Activated gamma-delta T cell (primary cell): ENCODE data around the gene CDKL2.
A peak's percentile ranks its signal among the peaks of the same experiment; 100 is the strongest.
"Not testable (repeated sequence)": the region's sequence is repeated elsewhere in the genome, so short reads cannot be mapped to it uniquely, and the experiment has no call there.

Experiments used
- DNase-seq: peaks from one replicate; lab custom pipeline; 2025; lab: John Stamatoyannopoulos, UW
- total RNA-seq, 2 donors: gene quantifications; one replicate each; lab custom pipeline; 2026; lab: John Stamatoyannopoulos, UW

The CDKL2 gene
- total RNA-seq: 1.1 to 1.8 reads per million in 2 donors

DNA sequence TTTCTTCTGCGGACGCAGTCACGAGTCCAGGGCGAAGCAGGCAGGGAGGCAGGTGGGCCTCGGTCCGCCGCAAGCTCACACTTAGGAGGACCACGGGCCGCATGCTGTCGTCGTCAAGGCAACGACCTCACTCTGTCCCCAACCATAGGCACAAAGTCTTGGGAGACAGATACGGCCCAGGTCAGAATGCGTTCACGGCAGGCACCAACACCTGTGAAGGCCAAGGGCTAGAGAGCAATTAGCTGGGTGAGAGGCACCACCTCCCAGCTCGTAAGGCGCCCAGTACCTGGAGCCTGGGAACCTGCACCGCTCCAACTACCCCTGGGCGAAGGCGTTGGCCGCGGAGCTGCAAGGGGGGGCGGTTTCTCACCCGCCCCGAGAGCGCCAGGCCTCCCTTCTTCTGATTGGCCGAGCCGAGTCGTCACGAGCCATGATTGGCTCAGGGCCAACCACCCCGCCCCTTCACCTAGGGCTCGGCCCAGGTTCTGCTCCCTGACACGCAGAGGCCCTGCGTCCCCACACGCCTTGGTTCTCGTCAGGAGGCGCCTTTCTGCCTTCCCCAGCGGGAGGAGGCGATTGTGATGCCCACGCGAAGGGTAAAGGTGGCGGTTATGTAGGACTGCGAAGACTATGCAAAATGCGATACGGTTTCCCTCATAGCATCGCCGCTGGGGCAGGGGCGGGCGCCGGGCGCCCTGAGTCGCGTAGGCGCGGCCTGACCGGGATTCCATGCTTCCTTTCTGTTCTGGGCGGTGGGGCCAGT lies at the start of gene CDKL2:
TSS of gene CDKL2 (minus strand) at position 355 of the 763 bp plus-strand sequence. CDS start 4,540 bp downstream, outside the sequence.
- DNase-seq: peak; percentile 78

DNA sequence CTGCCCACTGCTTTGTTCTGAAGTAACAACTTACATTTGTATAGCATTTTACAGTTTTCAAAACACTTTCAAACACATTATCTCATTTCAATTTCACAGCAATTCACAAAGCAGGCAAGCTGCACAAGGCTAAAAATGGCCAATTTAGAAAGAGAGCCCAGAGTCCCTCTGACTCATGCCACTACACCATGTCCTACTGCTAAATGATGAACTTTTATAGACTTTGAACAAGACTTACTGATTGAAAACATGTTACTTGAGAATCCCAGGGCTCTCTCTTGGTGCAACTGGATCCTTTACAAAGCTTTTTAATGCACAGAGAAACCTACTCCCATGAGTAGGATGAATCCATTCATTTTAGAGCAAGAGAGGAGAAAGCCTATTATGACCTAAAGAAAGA lies 48.6 kb upstream of the CDKL2 start:
- no peak for DNase-seq

DNA sequence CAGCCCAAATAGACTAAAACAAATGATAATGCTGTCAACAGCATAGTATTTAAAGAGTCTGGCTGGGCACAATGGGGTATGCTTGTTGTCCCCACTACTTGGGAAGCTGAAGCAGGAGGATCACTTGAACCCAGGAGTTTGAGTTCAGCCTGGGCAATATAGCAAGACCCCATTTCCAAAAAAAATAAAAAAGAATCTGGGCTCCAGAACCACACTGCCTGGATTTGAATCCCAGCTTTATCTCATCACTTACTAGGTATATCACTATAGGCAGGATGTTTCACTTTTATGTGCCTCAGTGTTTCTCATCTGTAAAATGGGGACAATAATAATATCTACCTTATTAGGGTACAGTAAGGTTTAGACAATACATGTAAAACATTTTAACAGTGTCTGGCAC lies 48.1 kb upstream of the CDKL2 start:
- no peak for DNase-seq

DNA sequence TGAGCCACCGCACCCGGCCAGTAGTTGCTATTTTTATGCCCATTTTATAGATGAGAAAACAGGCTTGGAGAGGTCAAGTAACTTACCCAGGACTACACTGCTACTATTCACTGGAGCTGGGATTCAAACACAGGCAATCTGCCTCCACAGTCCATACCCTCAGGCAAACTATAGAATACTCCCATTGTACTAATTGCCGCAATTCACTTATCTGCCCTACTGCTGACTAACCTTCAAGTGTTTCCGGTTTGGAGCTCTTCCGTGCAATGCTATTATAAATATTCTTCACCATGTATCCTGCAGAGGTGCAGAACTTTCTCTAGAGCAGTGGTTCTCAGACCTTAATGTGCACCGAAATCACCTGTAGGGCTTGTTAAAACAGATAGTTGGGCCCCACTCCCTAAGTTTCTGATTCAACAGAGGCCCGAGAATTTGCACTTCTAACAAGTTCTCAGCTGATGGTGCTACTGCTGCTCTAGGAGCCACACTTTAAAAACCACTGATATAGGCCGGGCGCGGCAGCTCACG lies 44.7 kb upstream of the CDKL2 start:
- no peak for DNase-seq

DNA sequence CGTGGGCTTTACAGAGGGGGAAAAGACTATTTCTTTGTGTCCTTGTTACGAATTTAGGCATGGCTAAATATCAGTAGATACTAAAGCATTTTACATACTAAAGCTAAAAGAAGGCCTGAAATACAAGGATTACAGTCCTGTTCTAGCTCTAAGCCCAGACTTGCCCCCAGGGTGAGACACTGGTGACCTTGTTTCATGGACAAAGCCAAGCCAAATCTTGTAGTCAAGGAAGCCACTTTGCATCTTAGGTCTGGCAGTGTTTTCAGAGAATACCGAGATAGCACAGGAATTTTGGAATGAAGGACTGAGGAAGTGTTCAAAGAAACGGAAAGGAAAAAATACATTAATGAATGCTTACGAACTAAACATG lies 43.6 kb upstream of the CDKL2 start:
- no peak for DNase-seq

DNA sequence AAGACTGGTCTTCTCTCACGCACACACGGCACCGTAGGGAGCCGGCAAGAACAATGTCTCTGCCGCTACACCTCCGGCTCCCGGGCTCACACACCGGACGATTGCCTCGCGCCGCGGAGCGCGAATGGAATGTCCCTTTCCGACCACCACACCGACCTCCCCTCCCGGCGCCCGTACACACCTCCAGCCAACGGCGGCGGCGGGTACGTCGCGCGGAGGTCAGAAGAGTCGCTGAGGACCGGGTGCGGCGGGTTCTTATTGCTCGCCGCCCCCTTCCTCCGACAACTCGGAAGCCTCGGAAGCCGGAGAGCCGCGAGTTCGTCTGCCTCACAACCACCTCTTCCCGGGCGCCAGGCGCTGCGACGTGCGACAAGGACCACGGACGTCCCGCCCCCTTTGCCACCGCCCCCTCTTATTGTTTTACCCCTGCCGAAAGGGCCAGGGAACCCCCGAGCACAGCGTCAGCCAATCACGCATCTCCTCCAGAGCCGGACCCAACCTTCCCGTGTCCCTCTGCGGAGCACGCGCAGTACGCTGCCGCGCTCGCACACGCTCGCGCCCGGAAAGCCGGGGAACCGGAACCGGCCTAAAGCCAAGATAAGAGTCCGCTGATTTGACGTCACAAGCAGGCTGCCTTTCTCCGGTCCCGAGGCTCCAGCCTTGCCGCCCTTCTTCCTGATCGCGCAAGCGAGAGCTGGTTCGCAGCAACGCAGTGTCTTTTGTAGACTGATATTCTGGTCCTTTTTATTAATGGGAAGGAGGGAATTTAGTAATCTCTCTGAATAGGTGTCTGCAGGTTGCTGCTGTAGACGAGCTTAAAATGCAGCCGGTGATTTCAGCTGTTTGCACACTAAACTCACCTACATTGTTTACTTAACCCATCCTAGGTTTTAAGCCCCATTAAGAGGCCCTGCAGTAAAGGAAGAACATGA lies 43.0 kb upstream of the CDKL2 start, which contains the start of gene G3BP2:
TSS of gene G3BP2 (minus strand) at position 385 of the 932 bp plus-strand sequence. CDS start 11,386 bp downstream, outside the sequence.
- peak; percentile 94 for DNase-seq

DNA sequence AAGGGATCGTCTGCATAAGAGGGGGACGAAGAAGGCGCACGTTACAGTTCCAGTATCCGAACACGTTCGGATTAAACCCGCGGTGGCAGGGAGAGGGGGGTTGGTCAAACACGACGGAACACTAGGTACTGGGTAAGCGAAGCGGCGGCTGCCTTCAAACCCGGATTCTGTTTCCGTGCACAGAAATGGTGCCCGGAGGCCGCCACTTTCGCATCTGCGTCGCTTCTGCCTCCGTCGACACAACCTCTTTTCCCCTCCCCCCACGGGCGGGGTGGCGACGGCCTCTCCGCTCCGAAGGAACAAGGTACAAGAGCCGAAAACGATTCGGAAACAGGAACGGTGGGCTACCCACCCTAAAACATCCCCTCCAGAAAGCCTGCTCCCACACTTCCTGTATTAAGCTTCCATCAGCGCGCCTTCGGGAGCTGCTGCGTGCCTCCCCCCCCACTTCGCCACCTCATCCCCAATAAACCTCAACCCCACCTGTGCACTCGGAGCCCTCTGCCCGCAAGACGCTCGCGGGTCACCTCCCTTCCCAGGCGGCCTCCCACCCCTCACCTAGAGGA lies 42.2 kb upstream of the CDKL2 start:
- peak; percentile 46 for DNase-seq

DNA sequence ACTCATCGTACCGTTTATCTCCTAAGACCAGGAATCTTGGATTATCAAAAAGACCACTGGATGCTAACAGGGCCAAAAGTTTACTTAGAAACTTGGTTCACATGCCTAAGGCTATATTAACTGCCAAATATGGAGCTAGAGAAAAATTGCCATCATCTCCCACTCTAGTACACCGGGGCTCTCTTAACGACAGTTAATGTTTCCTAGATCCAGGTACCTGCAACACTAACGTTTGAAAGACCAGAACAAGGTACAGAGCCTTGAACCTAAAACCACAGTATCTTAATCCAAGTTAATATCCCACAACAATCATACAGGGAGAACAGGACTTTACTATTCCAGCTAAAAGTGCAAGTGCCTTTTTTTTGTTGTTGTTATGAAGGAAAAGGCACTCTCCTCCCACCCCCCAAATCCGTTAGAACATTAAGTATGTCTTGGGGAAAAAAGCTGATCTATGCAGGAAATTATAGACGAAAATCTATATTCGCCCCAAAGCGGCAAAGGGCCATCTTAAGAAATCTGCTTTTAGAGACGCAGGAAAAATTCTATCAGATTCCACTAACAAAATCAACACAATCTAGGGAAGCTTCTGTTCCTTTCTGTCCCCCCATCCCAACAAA lies 41.6 kb upstream of the CDKL2 start:
- no peak for DNase-seq

DNA sequence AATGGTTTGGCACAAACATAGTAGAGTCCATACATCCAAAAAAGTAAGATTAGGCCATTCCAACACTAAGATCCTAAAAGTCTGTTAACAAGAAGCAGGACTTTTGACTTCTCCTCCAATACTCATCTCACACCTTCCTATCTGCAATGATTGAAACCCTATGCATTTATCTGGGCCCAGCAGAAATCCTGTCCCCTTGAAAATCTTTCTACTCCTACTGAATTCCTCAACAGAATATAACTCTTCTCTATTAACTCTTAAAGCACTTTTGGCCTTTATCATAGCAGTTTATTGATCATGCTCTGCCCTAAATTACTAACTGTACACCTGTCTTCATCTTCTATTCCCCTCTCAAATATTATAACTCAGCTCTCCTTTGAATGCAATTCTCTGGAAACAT lies 38.3 kb upstream of the CDKL2 start:
- no peak for DNase-seq

DNA sequence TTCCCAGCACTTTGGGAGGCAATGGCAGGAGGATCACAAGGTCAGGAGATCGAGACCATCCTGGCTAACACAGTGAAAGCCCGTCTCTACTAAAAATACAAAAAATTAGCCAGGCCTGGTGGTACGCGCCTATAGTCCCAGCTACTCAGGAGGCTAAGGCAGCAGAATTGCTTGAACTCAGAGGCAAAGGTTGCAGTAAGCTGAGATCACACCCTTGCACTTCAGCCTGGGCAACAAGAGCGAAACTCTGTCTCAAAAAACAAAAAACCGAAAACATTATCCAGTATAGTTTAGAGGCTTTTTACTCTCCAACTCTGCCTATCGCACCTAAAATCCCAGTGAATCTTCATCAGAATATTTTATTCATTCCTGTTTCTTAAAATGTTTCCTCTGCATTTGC lies 37.3 kb upstream of the CDKL2 start:
- DNase-seq: not testable (repeated sequence)

DNA sequence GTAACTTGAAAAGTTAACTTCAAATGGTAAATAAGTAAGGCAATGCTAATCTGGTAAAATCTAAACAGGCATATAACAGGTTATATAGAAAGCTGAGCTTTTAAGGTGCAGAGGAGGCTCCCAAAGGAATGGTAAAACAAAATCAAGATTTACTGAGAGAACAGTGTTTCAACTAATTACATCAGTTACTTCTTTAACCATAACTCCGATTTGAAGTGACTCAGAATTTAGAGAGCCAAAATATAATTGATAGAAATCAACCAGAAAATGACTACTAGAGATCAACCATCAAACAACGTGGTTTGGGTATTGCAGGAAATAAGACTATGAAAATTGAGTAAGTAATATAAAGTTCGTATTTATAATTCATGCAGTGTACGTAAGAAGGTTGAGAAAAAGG lies 36.0 kb upstream of the CDKL2 start:
- DNase-seq: no peak

DNA sequence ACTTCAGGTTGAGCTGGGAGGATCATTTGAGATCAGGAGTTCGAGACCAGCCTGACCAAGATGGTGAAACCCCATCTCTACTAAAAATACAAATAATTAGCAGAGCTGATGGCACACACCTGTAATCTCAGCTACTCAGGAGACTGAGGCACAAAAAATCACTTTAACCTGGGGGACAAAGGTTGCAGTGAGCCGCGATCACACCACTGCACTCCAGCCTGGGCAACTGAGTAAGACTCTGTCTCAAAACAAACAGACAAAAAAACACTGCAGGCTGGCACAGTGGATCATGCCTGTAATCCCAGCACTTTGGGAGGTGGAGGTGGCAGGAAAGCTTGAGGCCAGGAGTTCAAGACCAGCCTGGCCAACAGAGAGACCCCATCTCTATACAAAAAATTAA lies 34.3 kb upstream of the CDKL2 start:
- not testable (repeated sequence) for DNase-seq

DNA sequence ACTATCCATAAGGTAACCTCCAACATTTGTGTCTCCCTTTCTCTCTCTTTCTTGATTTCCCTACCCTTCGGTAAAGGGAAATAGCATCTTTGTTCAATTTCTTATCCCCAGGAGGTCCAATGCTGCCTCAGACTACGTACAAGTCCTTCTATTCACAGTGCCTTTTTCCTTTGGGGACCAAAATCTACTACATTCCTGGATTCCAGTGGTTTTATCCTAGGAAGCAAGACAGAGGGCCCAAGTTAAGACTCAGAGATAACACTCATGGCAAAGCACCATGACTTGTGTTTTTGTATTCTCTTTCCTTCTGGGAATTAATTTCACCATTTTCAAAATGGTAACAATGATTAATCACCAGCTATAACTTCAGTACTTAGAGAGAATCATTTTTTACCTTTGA lies 32.3 kb upstream of the CDKL2 start:
- no peak for DNase-seq

DNA sequence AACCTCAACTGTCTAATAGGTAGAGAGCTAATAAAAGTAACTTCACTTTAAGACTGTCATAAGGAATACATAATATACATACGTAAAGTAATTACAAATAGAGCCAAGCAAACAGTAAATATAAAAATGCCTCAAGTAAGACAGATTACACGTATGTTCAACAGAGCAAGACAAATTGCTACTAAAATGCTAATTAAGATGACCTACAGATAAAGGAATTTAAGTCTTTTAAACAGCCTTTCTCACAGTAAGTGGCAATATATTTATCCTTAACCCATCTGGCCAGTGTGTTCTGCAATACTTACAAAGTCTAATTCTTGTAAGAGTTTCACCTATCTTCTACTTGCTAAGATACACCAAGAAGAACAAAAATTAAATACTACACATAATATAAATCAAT lies 30.2 kb upstream of the CDKL2 start:
- no peak for DNase-seq

DNA sequence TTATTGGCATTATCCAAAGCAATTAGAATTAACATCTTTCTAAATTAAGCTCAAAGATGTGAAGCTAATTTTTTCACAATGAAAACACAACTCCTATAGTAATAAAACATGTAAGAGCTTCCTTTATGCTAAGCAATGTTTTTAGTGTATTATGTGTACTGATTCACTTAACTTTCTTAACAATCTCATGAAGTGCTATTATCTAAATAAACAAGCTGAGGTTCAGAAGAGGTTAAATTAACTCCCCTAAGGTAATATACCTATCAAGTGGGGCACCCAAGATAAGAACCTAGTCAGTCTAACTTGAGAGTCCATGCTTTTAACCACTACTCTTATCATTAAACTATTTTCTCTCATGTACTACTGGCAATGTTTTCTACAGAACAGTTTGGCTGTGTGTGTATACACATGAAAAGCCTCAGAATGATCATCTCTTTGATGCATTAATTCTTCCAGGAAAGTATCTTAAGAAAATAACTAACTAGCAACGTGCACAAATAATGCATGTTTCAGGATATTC lies 29.2 kb upstream of the CDKL2 start:
- no peak for DNase-seq

DNA sequence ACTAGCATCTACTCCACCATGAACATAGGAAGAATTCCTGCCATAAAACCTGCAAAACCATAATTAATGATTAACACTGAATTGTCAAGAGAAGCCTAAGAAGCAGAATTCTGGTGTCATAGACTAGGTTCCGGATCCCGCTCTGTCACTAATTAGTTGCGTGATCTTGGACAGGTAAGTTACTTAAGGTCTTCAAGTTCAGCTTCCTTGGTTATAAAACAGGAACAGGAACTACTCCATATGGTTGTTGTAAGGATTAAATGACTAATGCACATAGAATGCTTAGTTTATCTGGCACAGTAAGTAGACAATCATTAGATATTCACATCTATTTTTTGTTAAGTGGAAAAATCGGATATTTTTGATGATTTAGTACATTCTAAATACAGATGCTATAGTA lies 28.5 kb upstream of the CDKL2 start:
- DNase-seq: no peak

DNA sequence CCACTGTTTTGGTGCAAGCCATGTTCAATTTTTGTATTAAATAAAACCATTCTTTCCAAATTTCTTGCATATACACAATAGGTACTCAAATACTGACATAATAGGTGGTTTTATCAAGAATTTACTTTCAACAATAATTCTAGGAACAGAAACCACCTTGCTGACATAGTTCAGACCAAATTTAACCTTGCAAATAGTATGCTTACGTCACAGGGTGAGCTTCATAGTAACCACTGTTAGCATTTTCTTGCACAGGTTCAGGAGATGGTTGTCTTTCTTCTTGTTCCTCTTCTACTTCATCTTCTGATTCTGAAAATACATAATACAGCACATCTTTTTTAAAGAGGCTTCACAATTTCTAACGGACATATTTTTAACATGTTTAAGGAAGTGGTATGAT lies 25.2 kb upstream of the CDKL2 start:
- DNase-seq: no peak

DNA sequence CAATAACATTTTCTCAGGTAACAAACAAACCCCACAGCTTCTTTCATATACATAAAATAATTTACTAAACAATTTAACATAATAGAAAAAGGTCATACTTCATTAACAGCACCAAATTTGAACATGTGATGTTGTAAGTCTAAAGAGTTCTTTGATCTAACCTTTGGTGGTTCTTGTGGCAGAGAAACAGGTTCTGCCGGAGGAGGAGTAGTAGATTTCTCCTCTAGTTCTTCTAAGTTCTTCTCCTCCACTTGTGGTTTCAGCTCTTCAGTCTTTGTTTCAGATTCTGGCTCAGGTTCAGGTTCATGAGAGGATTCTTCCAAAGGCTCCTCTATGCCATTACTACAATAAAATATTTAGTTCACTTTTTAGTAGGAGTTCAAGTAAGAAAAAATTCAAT lies 24.6 kb upstream of the CDKL2 start:
- no peak for DNase-seq

DNA sequence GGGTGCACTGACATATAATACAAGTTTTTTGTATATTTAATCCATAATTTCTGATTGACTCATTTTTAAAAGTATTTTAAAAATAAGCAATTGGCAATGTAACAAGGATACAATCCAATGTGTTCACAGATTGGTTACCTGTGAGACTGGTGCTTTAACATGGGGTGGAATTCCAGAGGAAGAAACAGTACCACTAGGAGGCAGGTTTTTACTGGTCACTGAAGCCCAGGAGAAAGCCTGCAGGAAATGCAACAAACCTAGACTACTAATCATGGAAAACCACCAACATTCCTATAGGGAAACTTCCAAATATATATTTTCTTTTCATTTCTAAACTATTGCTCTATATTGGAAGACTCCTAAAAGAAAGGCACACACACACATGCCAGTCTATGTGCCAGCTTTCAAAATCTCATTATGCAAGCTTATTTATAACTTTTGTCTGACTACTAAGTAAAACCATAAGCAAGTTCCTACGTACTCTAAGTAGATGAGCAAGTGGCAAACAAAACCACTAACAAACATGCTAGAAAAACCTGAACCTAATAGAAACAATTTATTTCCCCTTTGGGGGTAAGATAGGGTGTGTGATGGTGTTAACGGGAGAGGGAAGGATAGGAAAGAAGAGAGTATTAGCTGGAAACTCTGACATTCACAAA lies 23.6 kb upstream of the CDKL2 start:
- DNase-seq: no peak

DNA sequence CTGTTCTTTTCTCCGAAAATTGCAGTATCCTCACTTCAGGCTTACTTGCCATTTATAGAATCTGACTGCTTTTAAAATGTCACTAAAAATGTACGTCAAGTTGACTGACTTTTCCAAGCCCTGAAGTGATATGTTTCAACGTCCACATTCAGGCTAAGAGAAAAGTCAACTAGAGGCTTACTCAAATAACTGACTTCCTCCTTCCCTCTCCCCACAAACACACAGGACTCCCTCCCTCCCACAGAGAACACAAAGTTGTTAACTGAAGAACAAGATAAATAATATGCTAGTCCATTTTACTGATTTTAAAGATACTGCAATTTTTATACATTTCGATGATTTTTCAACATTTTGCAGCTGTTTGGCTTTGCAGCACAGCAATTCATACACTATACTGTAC lies 13.8 kb upstream of the CDKL2 start:
- DNase-seq: no peak

DNA sequence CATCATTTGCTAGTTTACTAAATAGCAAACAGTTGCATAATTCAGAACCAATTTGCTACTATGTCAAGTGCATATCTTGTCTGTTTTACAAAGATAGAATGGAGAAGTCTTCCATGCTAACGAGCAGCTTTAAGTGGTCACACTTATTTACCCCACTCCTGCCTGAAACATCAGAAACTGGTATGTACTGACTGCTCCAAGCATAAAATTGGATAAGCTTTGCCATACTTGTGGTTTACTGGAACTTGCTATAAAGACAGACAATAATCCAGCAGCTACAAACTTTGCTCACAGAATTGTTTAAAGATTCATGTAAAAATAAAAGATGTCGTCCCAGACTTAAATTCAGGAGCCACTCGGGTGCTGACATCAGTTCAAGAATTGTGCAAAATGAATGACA lies 13.3 kb upstream of the CDKL2 start:
- DNase-seq: no peak
